Measurements from ENCODE around the gene CRYBG1.

Gene CRYBG1

GRCh38 chr6:106360410-106360988 lies at the start of gene CRYBG1:
Gene CRYBG1, plus strand, starts transcription at chr6:106360717. Its CDS starts 192 bp downstream, at chr6:106360909.
- peak; percentile 86 for TF ChIP-seq CTCF (IDR thresholded peaks at IDR 0.05; ENCODE audit: borderline replicate concordance, insufficient read depth, low read depth, low read length)
- H3K4me3 ChIP-seq (ENCODE audit: low read depth, low read length), result no peak within 1 kb of the TSS

GRCh38 chr6:106315765-106316374 lies 44.6 kb upstream of the CRYBG1 start:
- TF ChIP-seq CTCF (IDR thresholded peaks at IDR 0.05; ENCODE audit: borderline replicate concordance, insufficient read depth, low read depth, low read length), result no peak
- no peak overlapping the region for H3K4me3 ChIP-seq (ENCODE audit: low read depth, low read length)

- TF ChIP-seq CTCF (IDR thresholded peaks at IDR 0.05; ENCODE audit: borderline replicate concordance, insufficient read depth, low read depth, low read length), result no peak
- no peak overlapping the region for H3K4me3 ChIP-seq (ENCODE audit: low read depth, low read length)
These were observed 44.1 kb upstream of the CRYBG1 start for GRCh38 chr6:106316375-106316766.

- no peak overlapping the region for H3K4me3 ChIP-seq (ENCODE audit: low read depth, low read length)
- TF ChIP-seq CTCF (IDR thresholded peaks at IDR 0.05; ENCODE audit: borderline replicate concordance, insufficient read depth, low read depth, low read length), result no peak
These were observed 42.5 kb upstream of the CRYBG1 start for GRCh38 chr6:106318061-106318460.

- no peak overlapping the region for H3K4me3 ChIP-seq (ENCODE audit: low read depth, low read length)
- no peak for TF ChIP-seq CTCF (IDR thresholded peaks at IDR 0.05; ENCODE audit: borderline replicate concordance, insufficient read depth, low read depth, low read length)
These were observed 41.7 kb upstream of the CRYBG1 start for GRCh38 chr6:106318851-106319250.

- no peak for TF ChIP-seq CTCF (IDR thresholded peaks at IDR 0.05; ENCODE audit: borderline replicate concordance, insufficient read depth, low read depth, low read length)
- H3K4me3 ChIP-seq (ENCODE audit: low read depth, low read length), result no peak overlapping the region
These were observed 38.6 kb upstream of the CRYBG1 start for GRCh38 chr6:106321940-106322339.

- no peak for TF ChIP-seq CTCF (IDR thresholded peaks at IDR 0.05; ENCODE audit: borderline replicate concordance, insufficient read depth, low read depth, low read length)
- peak overlapping the region; percentile 71 for H3K4me3 ChIP-seq (ENCODE audit: low read depth, low read length)
These were observed 35.7 kb upstream of the CRYBG1 start for GRCh38 chr6:106324726-106325335.
